GM21619 (cell line): ENCODE results near the gene TCF4.
A peak's percentile ranks its signal among the peaks of the same experiment; 100 is the strongest.

Source experiments
- ATAC-seq: cut with Tn5 transposase; IDR thresholded peaks from one replicate; pipeline ENCODE4 v1.9.1; 2021; ENCODE audit not compliant: unreplicated experiment

Gene TCF4

DNA sequence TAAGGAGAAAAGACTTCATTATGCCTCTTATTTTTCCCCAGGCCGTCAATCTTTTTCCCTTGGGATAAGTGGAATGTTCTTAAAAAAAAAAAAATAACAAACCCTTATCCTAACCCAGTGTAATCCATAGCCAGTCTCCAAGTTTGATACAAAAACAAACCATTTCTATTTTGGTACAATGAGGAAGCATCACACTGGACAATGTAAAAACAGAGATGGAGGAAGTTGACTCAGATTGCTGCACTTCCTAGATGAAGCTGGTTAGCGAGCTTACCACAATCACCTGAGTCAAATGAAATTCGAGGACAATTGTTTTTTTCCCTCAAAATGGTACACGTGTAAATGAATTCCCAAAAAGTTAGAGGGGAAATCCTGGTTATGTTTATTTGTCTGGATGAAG, 259.7 kb downstream of the TCF4 start:
- ATAC-seq, result peak; percentile 46

DNA sequence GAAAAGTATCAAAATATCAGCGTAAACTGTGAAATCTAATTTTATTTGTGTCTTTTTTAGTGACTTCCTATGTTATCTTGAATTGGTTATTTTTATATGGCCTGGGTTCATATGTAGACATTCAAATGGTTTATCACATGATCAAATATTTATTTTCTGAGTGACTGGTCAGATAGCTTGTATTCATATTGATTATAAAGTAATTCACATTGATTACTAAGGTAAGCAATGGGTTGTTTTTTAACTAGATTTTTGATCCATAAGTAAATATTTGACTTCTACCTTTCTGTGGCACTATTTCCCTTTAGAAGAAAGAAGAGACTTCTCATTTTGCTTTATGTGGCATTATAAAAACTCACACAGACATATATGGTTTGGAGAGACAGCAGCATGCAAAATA, 260.5 kb downstream of the TCF4 start:
- no peak for ATAC-seq

DNA sequence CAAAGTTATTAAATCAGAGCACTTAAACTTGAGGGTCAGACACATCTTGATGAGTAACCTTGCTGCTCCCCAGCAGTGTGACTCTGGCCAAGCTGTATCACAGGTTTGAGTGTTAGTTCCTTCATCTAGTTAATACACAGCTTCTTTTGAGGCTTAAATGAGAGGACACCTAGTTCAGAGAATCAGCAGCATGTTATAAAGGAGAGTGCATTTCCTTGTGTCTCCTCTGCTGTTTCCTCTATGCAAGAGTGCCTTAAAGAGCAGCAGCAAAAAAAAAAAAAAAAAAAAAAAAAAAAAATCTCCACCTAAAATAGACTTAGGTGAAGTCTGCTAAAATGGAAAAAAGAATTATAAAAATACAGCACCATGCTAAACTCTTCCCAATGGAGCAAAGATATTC, 261.9 kb downstream of the TCF4 start:
- no peak for ATAC-seq

DNA sequence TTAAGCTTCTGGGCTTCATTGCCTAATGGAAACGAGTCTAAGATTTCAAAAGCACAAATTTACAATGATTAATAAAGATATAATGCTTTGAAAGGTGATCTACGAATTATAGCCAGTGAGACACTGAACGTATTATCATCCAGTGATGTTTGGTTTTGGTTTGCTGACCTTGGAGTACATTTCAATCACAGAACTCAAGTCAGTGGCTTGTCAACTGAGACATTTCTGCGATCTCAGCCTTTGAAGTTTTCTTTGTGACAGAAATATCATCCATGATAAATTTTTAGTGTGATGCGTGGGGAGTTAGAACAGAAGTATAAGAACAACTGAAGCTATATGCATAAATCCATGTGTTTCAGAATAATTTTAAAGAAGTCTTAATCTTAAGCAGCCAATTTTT, 263.8 kb downstream of the TCF4 start:
- ATAC-seq, result no peak

DNA sequence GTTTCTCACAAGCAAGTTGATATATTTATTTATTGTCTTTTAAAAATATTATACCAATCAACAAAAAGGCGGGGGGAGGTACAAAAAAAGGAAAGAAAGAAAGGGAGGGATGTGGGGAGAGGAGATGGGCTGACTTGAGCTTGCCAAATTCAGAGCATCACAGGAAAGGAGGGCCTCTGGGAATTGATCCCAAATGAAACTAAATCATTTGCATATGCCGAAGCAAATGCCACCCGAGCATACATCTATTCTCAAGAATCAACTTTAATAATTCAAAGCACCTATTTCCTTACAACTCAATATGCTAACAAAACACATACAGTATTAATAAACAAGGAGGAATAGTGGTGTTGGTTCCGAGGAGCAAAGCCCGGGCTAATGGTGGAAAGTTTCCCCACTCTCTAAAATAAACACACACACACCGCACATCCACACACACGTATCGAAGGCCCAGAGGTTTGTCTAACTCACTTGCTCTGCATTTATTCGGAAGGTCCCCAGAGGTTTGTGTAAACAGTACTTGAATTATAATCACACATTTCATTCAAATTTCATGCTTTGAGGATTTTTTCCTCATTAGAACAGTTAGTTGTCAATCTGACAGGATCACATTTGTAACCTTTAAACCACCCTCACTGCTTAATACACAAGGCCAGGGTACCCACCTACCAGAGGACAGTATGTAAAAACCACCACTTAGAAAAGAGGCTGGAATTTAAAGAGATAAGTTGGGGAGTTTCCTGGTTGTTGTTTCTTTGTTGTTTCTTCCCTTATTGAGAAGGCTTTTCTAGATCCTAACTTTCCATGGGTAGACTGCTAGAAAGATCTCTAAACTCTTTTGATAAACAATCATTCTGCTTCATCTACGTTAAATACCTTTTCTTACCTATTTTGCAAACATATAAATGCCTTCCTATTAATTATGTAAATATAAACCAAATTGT, 264.7 kb downstream of the TCF4 start:
- ATAC-seq, result no peak

DNA sequence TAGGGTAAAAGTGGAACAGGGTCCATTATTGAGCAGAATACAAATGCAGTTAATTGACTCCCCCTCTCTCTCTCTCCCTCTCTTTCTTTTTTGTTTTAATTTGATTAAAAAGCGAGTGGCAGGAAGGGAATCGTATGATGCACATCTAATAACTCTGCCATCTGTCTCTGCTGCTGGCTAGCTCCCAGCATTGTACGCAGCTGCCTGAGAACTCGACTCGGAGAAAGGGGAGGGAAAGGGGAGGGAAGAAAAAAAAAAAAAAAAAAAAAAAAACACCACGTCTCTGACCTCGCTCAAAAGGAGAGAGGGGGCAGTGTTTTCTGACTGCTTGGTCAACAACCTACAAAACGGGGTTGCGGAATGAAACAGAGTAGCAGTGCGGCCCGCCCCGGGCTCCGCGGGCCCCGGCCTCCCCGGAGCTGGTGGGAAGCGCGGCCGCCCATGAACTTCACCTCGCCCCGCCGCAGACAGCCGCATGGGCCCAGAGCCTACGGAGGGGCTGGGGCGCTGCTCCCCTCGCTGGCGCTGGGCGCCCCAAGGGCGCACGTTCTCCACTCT, 265.7 kb downstream of the TCF4 start:
- peak; percentile 69 for ATAC-seq

DNA sequence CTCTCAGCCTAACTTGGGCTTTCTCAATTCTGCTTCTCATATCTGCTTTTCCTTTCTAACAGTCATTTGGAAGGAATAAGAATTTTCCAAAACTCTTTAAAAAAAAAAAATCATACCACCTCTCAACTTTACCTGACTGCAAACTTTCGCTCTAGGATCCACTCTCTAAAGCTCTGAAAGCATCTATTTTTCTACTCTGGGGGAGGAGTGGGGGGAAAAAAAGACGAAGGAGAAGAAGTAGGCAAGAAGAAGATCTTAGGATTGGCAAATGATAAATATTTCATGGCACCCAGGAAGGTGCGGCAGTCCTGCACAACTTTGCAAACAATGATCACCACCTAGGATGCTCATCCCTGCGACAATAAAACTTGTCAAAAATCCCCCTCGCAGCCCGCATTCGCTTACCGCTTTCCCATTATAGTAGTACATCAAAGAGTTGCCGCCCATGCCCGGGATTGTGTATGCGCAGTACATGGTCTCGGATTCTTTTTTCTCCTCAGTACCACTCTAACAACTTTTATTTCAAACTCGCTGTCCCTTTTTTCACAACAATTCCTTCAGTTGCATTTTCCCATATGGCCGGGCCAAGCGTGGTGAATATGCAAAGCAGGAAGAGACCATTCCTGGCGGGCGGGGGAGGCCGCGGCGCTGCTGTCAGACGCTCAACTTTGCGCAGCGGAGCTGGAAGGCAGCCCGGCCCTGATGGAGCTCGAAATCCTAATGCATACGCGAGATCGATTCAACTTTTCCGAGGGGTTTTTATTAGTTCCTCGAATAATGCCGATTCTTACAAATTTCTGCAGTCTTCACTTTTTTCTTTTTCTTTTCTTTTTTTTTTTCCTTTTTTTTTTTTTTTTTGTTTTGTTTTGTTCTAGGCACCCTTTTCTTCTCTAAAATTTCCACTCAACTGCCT, 266.5 kb downstream of the TCF4 start:
- ATAC-seq, result peak; percentile 60

DNA sequence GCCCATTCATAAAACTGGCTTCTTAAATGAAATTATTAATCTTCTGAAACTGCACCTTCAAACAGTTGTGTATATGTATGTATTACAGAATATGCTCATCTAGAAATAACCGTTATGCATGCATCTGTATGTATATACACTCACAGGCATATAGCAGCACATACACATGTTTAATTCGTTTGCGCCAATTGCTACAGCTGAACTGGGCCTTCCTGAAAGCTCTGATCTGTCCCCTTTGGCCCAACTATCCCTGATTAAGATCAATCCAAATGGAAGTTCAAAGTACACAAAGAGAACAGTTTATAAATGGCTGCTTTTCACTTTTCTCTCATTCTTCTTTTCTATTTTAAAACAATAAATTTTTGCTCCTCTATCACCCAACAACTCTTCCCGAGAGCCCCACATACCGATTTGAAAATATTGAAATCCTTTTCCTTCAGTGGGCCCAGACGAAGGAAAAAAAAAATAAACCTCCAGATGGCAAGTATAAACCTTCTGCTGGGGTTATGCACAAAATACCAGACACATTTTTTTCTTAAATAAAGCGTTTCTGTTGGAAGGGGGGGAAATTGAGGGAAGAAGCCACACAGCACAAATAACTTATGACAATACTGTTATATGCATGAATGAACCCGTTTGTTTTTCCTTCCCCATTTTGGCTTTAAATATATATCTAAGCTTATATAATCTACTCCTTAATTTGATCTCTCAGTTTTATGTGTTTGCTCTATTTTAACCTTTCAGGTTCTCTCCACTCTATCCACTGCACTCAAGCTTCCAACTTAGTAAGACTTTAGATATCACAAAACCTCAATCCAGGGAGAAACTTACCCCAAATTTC, 267.3 kb downstream of the TCF4 start:
- ATAC-seq, result no peak

DNA sequence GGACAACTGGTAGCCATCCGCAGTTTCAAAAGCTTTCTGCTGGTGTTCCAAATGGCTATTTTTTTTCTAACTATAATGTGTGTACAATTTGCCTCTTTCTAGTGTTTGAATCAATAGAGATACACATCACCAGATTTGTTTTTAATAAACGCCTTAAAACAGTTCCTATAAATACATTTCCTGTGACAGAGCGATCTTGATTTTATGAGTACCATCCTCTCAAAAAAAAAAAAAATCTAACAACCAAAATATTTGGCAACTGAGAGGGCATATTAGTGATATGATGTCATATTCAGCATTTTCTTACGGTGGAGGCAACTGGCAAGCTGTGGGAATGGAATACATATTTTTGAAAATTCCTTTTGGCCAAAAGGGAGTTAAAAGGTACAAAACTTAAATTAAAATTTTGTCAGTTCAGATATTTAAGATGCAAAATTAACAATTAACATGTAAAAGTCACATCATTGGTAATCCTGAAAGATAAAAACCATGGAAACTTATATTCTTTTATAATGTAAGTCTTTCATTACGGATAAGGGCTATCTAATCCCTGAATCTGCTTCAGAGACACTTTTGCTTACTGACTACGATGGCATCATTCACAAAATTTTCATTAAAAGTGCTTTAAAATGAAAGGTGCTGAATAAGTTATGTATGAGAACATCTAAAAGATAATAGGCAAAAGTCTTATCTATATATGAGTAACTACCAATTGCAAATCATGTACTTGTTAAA, 268.4 kb downstream of the TCF4 start:
- no peak for ATAC-seq

DNA sequence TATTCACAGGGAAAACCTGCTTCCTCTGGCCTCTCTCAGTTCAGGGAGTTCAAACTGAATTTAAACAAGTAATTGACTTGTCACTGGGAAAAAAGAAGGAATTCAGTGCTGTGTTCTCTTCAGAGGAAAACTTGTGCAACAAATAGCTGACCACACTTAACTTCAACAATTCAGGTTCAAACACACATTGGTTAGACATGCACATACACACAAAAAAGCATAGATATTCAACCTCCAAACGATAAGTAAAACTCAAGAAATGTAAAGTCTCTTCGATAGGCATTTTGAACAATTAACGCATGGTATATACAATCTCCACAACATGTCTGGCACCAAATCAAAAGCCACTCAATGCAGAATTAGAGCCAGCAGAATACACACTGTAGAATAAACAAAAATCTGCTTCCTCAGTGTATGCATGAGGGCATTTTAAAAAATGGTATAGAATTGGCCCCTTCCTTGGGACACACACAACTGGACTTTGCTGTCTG, 269.0 kb downstream of the TCF4 start:
- ATAC-seq, result no peak

DNA sequence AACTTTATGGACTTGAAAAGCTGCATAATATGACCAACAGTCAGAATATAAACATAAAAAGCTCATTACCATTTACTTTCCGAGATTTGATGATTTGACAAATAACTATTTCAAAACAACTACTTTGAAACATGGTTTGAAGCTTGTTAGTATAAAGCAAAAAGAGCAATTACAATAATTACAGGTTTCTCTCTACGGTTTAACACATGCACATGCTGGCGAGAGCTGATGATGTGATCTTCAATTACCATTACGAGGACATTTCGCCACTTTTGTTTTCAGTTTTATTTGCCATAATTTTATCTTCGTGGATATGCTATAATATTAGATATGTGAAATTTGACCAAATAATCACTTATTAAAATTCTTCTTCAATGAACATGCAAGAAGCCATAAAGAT, 270.1 kb downstream of the TCF4 start:
- ATAC-seq, result no peak

DNA sequence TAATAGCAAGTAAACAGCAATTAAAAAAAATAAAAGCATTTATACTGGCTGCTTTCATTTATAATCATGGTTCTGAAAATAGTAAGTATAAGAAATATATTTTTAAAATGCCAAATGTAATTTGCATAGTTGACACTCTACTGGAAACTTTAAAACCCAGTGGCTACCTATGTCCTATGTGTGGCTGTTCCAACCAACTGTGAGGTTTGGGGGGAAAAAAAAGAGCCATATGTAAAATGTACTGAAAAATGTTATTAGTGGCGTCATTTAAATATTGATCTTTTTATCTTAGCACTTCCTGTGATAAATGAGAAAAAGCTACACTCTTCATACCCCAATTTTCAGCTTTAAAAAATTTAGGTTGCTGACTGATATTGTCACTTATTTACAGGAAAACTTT, 270.7 kb downstream of the TCF4 start:
- no peak for ATAC-seq

DNA sequence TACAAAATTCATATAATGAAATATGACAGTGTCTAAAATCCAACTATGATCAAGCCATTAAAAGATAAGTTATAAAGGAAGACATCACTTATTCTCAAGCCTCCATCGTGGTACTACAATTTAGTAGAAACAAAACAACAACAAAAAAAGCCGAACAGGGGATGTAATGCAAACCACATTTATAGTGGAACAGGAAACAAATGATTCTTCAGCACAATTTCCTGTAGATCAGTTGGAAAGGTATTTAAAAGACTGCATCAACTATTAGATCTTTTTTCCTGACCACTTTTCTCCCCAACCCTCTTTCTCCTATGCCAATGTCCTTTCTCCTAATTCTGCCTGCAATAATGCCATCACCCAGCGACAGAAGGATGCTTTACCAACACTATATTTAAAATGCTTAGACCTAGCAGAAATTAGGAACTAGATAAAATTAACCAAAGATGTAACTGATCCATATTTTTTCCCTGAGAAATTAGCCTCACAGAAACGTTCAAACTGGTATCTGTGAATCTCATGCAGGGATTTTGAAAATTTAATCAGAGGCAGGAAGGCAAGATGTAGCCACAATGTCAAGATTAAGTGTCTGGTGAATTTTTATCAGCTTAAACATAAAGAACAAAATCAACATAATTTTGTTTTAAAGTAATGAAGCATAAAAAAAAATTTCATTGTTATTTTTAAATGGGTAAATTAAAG, 271.4 kb downstream of the TCF4 start:
- ATAC-seq, result no peak

DNA sequence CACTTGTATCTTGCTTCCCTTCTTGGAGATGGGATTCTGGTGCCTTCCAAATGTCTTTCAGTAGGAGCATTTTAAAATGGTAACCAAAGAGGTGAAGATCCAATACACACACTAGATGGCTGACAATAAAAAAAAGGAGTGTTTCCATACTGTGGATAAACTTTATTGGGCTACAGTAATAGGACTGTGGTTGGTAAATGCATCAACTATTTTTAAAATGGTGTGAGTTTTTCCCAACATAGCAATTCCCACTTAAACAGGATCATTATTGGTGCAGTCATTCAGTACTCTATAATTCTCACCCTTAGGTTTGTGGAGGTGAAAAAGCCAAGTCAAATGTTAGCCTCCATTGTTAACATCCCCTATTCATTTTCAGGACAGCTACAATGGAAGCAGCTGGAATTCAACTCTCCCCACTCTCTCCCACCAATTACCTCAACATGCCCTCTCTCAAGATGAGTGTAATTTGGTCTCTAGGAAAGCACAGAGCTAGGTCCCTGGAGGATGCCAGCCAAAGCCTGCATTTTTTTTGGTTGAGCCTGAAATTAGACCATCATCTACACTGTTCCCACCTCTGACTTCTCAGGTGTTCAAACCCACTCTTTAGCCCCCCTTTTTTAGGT, 273.3 kb downstream of the TCF4 start:
- no peak for ATAC-seq

DNA sequence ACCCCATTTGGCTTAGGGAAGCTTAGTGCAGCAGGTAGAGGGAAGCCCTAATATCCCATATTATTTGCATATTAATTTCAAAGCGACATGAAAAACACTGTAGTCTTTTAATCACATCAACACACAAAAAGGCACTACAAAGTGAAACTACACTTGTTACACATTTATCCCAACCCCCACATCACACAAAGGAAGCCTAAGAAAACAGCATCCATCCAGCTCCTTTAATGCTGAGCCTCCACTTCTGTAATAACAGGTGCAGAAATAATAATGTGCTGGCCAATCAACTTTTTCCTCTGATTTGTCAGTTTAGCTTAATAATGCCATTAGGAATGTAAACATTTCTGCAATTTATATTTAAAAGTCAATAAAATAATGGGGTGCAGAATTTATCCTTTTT, 274.0 kb downstream of the TCF4 start:
- ATAC-seq, result no peak

DNA sequence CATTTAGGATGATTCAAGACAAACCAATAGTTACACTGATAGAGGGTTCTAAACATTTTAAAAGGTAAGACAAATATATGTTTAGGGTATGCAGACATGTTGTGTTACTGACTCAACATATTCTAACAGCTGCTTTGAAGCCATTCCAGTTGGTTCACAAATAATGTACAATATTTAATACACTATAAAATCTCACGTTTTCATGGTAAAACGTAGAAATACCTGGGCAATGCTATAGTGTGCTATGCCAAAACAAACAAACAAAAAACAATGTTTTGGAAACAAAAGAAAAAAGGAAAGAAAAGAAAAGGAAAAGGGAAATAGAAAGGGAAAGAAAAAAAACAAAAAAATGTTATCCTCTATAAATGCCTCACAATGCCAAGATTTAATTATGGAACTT, 277.1 kb downstream of the TCF4 start:
- no peak for ATAC-seq

DNA sequence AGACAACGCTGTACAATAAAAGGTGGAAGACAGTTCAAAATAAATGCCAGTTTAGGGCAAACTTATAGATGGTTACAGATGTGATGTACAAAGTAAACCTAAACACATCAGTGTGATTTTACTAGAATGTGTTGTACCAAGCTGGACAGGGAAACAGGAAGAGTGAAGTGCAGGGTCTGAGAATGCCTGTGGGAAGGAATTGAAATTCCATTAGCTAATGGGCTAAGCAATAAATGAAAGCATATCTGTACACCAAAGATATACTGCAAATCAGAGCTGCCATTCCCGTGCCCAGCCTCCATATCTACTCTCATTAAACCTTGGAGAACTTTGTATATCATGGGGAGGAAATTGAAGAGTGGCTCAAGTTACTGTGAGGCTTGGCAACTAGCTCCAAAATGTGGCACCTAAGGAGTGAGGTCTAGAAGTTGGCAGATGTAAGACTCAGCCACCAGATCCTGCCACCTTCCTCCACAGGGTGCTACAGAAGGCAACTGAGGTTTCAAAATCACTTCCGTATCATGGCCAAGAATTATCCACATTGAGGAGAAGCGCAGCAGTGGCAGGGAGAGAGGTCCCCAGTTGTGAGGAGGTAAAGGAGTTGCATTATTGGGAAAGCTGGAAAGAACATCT, 277.8 kb downstream of the TCF4 start:
- no peak for ATAC-seq

DNA sequence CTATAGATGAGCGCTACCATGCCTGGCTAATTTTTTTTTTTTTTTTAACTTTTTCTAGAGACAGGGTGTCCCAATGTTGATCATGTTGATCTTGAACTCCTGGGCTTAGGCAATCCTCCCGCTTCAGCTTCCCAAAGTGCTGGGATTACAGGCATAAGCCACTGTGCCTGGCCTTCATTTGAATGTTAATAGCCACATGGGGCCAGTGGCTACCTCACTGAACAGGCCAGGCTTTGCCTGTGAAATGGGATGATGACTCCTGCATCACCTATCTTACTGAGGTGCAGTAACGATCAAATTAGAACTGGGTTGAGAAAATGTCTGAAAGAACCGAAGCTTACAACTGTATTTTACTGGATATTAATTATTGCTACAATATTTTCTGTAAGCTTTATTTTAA, 278.7 kb downstream of the TCF4 start:
- ATAC-seq, result no peak
